ENCODE data around the gene NPPB.
A peak's percentile ranks its signal among the peaks of the same experiment; 100 is the strongest.
"Not testable (repeated sequence)": the region's sequence is repeated elsewhere in the genome, so short reads cannot be mapped to it uniquely, and the experiment has no call there.

NPPB gene

GRCh38 chr1:11858613-11858967 is at the start of gene NPPB:
NPPB (minus strand) TSS chr1:11858945; CDS start chr1:11858833, 112 bp downstream.
- DNase-seq (ENCODE audit: low read depth in 4 of 4, low spot score in 1 of 4), result no peak

GRCh38 chr1:11908095-11908675 is 49.4 kb upstream of the NPPB start:
- DNase-seq (ENCODE audit: low read depth in 4 of 4, low spot score in 1 of 4), result peak; percentile 53 to 62 (median 60)

- peak; percentile 68 to 83 (median 76) for DNase-seq (ENCODE audit: low read depth in 4 of 4, low spot score in 1 of 4)
Observed at GRCh38 chr1:11907275-11908094, 48.7 kb upstream of the NPPB start.

GRCh38 chr1:11906870-11907269 is 48.1 kb upstream of the NPPB start:
- no peak for DNase-seq (ENCODE audit: low read depth in 4 of 4, low spot score in 1 of 4)

- no peak for DNase-seq (ENCODE audit: low read depth in 4 of 4, low spot score in 1 of 4)
Observed at GRCh38 chr1:11904978-11905377, 46.2 kb upstream of the NPPB start.

- not testable (repeated sequence) for DNase-seq (ENCODE audit: low read depth in 4 of 4, low spot score in 1 of 4)
Observed at GRCh38 chr1:11904156-11904555, 45.4 kb upstream of the NPPB start.

GRCh38 chr1:11903210-11903609 is 44.5 kb upstream of the NPPB start:
- no peak for DNase-seq (ENCODE audit: low read depth in 4 of 4, low spot score in 1 of 4)

GRCh38 chr1:11901446-11901845 is 42.7 kb upstream of the NPPB start:
- DNase-seq (ENCODE audit: low read depth in 4 of 4, low spot score in 1 of 4), result not testable (repeated sequence)

GRCh38 chr1:11898831-11899467 is 40.2 kb upstream of the NPPB start:
- DNase-seq (ENCODE audit: low read depth in 4 of 4, low spot score in 1 of 4), result no peak

- no peak for DNase-seq (ENCODE audit: low read depth in 4 of 4, low spot score in 1 of 4)
Observed at GRCh38 chr1:11898086-11898785, 39.5 kb upstream of the NPPB start.

GRCh38 chr1:11894501-11894900 is 35.8 kb upstream of the NPPB start:
- DNase-seq (ENCODE audit: low read depth in 4 of 4, low spot score in 1 of 4), result not testable (repeated sequence)

- DNase-seq (ENCODE audit: low read depth in 4 of 4, low spot score in 1 of 4), result peak in 3 of 4 experiments; percentile 51 to 54 (median 53)
Observed at GRCh38 chr1:11893907-11894251, 35.1 kb upstream of the NPPB start.

- no peak for DNase-seq (ENCODE audit: low read depth in 4 of 4, low spot score in 1 of 4)
Observed at GRCh38 chr1:11891433-11892186, 32.9 kb upstream of the NPPB start.

- DNase-seq (ENCODE audit: low read depth in 4 of 4, low spot score in 1 of 4), result no peak
Observed at GRCh38 chr1:11888877-11889208, 30.1 kb upstream of the NPPB start.

- no peak for DNase-seq (ENCODE audit: low read depth in 4 of 4, low spot score in 1 of 4)
Observed at GRCh38 chr1:11888206-11888876, 29.6 kb upstream of the NPPB start.

GRCh38 chr1:11887666-11888007 is 28.9 kb upstream of the NPPB start:
- DNase-seq (ENCODE audit: low read depth in 4 of 4, low spot score in 1 of 4), result no peak

- DNase-seq (ENCODE audit: low read depth in 4 of 4, low spot score in 1 of 4), result no peak
Observed at GRCh38 chr1:11886986-11887665, 28.4 kb upstream of the NPPB start.

GRCh38 chr1:11885916-11886315 is 27.2 kb upstream of the NPPB start:
- no peak for DNase-seq (ENCODE audit: low read depth in 4 of 4, low spot score in 1 of 4)

- DNase-seq (ENCODE audit: low read depth in 4 of 4, low spot score in 1 of 4), result no peak
Observed at GRCh38 chr1:11882814-11883538, 24.2 kb upstream of the NPPB start.

Data from stimulated activated CD4-positive, alpha-beta T cell treated with anti-CD3 and anti-CD28 coated beads, Interleukin-1b, Interleukin-23, amount 100 ng/mL, for 24 hours (primary cell).